Endothelial cell (in vitro differentiated cells): ENCODE measurements around the gene MYO1E. TPM values are rescaled to one million over a fixed set of nuclear protein-coding genes. Genes with fewer than 3 reads are reported as not detected.

ENCODE experiments used
- DNase-seq: peaks from one replicate; pipeline ENCODE4 v3.0.0; 2021; ENCODE audit warnings: low spot score
- H3K27ac Mint-ChIP-seq: one replicate; pipeline ENCODE4 v1.8.0; 2021; ENCODE audit warnings: mixed read lengths, inconsistent platforms; ENCODE audit not compliant: unreplicated experiment
- H3K27me3 Mint-ChIP-seq: one replicate; pipeline ENCODE4 v1.8.0; 2021; ENCODE audit warnings: mild to moderate bottlenecking, moderate library complexity, mixed read lengths, inconsistent platforms; ENCODE audit not compliant: unreplicated experiment
- H3K36me3 Mint-ChIP-seq: one replicate; pipeline ENCODE4 v1.8.0; 2021; ENCODE audit warnings: mild to moderate bottlenecking, low read depth, mixed read lengths, inconsistent platforms; ENCODE audit not compliant: unreplicated experiment
- H3K4me1 Mint-ChIP-seq: one replicate; pipeline ENCODE4 v1.8.0; 2021; ENCODE audit warnings: mild to moderate bottlenecking, mixed read lengths, inconsistent platforms; ENCODE audit not compliant: unreplicated experiment
- H3K4me3 Mint-ChIP-seq: one replicate; pipeline ENCODE4 v1.8.0; 2021; ENCODE audit warnings: mild to moderate bottlenecking, mixed read lengths, inconsistent platforms; ENCODE audit not compliant: unreplicated experiment
- H3K9me3 Mint-ChIP-seq: one replicate; pipeline ENCODE4 v1.8.0; 2021; ENCODE audit warnings: mixed read lengths, inconsistent platforms; ENCODE audit not compliant: unreplicated experiment
- CTCF ChIP-seq: fragments of 200-600 bp; sonication (generic); IDR thresholded peaks from one replicate; pipeline ENCODE4 v1.5.0; 2021; ENCODE audit warnings: antibody characterized with exemption; ENCODE audit not compliant: unreplicated experiment
- microRNA-seq: library from miRNA; unstranded; fragments of <30 nt; microRNA quantifications from one replicate; pipeline ENCODE4, GENCODE V29; 2020; ENCODE audit not compliant: unreplicated experiment
- total RNA-seq: library from RNA; stranded (reverse); fragmentation: NEBNext Ultra II Directional; extraction: Animal tissue kit (Norgen Biotek cat#: 25700); gene quantifications from one replicate; pipeline ENCODE4 v1.2.1, GENCODE V29; 2021; ENCODE audit not compliant: unreplicated experiment

The MYO1E gene
- total RNA-seq, 1 donor from 2014 or later, result 146 TPM

DNA sequence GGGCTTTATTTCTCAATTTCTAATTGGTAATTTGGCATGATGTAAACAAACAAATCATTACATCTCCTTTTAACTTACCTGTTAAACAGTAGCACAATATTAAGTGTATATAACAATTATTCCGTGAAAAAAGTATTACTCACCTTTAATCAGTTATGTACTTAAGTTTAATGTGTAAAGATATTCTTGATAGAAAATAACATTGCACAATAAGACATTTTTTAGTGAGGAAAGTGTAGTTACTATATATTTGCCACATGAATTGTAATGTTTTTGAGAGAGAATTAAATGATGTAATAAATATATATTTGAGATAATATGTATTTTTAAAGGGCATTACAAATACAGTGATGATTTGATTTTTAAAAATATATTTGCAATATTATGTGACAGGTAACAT lies 278.6 kb downstream of the MYO1E start:
- no peak for TF ChIP-seq CTCF
- Mint-ChIP-seq H3K27me3 (no peaks in the 10 kb centered on the region), H3K4me3 (no peak overlapping the region), H3K4me1 (no peaks in the 10 kb centered on the region), H3K27ac (no peak overlapping the region), H3K36me3 (peaks cover 17% of the 10 kb centered on the region), H3K9me3 (no peaks in the 10 kb centered on the region)
- DNase-seq, result no peak

DNA sequence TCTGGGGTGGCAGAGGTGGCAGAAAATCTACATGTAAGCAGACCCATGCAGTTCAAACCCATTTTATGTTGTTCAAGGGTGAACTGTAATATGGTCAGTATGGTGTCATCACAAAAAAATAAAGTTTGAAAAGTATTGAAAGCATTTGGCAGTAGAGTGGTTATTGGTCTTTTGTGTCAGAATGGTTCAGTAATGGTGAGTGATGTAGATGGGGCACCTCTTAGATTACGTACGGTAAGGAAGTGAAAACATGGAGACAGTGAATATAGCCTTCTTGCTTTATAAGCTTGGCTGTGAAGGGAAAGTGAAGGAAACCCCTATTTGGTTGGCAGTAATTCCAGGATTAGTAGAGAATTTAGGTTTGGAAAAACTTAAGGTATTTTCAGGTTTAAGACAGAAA lies 284.9 kb downstream of the MYO1E start:
- peaks cover 13% of the 10 kb centered on the region for H3K36me3 Mint-ChIP-seq
- no peaks in the 10 kb centered on the region for H3K9me3 Mint-ChIP-seq
- no peaks in the 10 kb centered on the region for H3K27me3 Mint-ChIP-seq
- no peaks in the 10 kb centered on the region for H3K4me1 Mint-ChIP-seq
- no peak overlapping the region for H3K27ac Mint-ChIP-seq
- H3K4me3 Mint-ChIP-seq, result no peak overlapping the region
- TF ChIP-seq CTCF, result no peak
- DNase-seq, result no peak

Small RNA genes within 50 kb of the gene (microRNA-seq; reads per million reads assigned to microRNA genes)
- gene MIR2116, result 7.3 reads per million, percentile 54 among the genes with 10 or more reads in this experiment

Other genes starting within 250 kb of the MYO1E start
- not detected for gene LDHAL6B, start 166.0 kb downstream of the MYO1E start, total RNA-seq
- gene FAM81A, start 65.3 kb upstream of the MYO1E start, total RNA-seq, result 0.23 TPM
- not detected for gene GCNT3, start 238.9 kb upstream of the MYO1E start, total RNA-seq